ENCODE results near the gene FBXO10.
A peak's percentile ranks its signal among the peaks of the same experiment; 100 is the strongest.

FBXO10 gene

DNA sequence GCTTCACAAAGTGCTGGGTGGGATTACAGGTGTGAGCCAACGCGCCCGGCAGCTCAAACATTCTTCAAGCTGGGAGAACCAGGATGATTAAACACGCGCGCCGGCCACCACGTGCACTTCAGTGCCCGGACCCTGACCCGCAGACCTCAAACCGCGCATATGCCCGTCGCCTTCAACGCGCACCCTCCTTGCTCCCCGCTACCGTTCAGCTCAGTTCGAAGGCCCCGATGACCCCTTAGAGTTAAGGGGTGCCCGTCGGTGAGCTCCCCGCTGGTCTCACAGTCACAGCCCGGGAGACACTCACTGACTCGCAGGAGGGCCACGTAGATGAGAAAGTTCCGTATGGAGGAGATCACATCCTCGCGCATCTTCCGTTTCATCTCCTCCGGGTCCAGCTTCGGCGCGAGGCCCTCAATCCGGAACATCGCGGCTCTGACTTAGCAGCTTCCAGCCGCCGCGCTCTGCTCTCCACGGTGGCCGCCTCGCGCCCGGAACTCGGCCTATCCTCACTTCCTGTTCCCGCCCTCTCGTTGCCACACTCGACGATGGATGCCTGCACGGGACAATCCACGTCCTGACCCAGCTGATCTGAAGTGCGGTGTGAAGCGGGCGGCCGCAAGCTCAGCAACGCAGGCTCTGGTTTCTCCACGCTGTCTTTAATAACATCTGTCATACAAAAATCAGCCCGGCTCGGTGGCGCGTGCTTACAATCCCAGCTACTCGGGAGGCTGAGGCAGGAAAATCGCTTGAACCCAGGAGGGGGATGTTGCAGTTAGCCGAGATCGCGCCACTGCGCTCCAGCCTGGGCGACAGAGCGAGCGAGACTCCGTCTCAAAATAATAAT lies 16.1 kb upstream of the FBXO10 start, which contains the start of gene TOMM5:
Gene TOMM5 (minus strand): TSS at position 490 of the 844 bp plus-strand sequence. CDS start 65 bp downstream, at position 425.
- peak; percentile 96 for DNase-seq

- no peak for DNase-seq
Observed at GRCh38 chr9:37587521-37587920, 11.3 kb upstream of the FBXO10 start.

DNA sequence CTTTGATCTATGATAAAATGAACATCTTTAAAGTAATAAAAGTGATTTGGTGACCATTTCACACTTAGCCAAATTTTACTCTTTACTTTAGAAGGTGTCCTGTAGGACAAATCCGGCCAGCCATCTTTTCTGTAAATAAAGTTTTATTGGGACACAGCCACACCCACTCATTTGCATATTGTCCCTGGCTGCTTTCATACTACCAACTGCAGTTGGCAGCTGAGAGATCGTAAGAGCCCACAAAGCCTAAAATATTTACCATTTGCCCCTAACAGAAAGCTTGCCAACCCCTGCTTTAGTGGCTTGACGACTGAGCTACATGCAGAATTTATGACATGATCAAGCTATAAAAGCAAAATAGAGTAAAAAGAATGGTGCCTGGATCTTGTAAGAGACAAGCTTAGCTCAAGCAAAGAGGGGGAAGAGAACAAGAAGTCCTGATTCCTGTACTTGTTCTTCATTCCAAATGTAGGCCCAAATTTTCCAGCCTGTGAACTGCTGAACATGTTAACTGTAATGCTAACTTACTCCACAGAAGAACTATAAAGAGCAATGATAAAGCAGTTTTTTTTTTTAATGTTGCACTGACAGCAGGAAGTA lies 7.4 kb upstream of the FBXO10 start:
- no peak for DNase-seq

DNA sequence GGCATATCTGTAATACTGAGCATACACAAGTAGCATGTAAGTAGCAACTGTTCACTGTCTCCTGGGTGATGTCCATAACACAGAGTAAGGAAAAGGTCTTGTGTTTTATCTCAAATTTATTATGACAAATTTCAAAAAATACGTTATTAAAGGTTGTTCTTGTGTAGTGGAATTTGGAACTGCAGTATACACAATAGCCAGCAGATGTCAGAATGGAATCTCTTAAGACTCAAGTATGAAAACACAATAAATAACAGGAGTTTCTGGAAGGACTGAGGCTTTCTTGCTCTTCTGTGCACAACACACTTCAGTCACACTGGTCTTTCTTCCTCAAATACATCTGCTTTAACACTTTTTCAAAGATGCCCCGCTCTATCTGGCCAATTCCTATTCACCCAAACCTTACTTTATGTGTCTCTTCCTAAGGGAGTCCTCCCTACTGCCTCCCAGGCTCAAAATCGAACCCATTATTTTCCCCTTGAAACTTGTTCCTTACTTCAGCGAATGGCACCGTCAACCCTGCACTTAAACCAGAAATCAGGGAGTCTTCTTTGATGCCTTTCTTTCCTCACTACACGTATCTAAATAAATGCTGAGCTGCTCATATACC lies 6.5 kb upstream of the FBXO10 start:
- no peak for DNase-seq

- DNase-seq, result no peak
Observed at GRCh38 chr9:37575511-37575914, 667 bp downstream of the FBXO10 start.

- DNase-seq, result no peak
Observed at GRCh38 chr9:37575001-37575400, 1.2 kb downstream of the FBXO10 start.

DNA sequence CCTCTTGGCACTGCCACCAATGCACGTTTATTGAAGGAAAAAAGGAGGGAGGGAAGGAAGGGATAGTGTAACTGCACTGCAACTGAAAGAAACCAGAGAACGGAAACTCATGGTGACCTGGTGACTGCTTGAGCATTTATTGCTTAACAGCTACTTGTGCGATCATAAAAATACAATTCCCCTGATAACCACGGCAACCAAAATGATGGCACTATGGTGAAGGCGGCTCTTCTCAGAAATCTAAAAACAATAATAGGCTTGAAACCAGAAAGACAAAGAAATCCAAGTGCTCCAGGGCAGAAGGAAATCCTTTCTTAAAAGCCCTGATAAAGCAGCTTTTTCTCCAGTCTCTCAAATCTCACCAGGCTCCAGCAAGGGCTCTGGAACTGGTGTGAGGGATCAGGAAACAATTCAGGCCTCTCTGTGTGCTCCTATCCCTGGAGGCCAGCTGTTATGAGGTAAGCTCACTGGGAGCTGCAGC lies 1.9 kb downstream of the FBXO10 start:
- DNase-seq, result no peak

GRCh38 chr9:37571282-37571681 lies 4.9 kb downstream of the FBXO10 start:
- no peak for DNase-seq

DNA sequence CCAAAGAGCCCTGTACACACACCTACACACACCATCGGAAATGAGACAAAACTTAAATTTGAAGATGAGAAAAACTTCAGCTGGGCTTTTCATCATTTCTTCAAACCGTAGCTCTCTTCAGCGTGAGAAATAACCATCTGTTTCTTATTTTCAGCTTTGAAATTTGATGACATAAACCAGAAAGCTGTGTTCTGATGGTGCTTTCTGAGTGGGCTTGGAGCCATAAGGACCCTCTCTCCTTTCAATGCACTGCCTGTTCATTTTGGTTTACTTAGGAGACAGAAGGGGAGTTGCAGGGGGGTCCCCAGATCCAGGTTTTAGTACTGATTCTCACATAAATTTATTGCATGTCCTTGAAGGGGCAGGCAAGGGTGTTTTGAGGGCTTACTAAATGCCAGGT lies 9.5 kb downstream of the FBXO10 start:
- no peak for DNase-seq

- DNase-seq, result no peak
Observed at GRCh38 chr9:37565661-37566618, 10.2 kb downstream of the FBXO10 start.

- no peak for DNase-seq
Observed at GRCh38 chr9:37564916-37565315, 11.3 kb downstream of the FBXO10 start.

GRCh38 chr9:37563806-37564513 lies 12.2 kb downstream of the FBXO10 start:
- no peak for DNase-seq

GRCh38 chr9:37562826-37563225 lies 13.4 kb downstream of the FBXO10 start:
- DNase-seq, result no peak

- no peak for DNase-seq
Observed at GRCh38 chr9:37561682-37562081, 14.5 kb downstream of the FBXO10 start.

DNA sequence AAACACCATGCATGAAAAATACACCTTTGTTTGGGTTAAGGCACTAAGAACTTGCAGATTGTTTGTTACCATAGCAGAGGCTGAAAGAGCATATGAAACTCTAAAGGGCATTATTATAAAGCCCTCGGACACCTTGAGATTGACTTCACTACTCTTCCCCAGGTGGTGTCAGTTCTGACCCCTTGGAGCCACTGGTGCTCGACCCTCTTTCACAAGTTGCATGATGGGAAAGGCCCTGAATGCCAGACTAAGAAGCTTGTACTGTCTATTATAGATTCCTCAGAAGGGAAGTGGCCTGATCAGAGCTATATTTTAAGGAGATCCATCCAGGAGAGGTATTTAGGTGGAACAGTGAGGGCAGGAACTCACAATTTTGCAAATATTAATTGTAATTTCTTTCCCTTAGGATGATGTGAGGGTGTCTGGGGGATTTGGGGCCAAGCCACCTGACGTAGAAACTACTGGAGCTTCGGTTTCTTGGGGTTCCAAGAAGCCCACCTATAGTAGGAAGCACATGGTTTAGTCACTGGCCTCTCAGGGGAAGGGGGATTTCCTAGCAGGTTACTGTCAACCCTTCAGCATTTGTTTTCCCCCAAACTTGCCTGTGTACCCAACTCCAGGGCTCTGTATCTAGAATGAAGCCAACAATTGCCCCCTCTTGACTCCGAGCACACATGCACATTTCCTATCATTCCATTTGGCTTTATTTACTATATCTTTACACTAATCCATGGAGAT lies 16.2 kb downstream of the FBXO10 start:
- DNase-seq, result no peak

- DNase-seq, result no peak
Observed at GRCh38 chr9:37559125-37559524, 17.1 kb downstream of the FBXO10 start.

GRCh38 chr9:37555786-37556185 lies 20.4 kb downstream of the FBXO10 start:
- no peak for DNase-seq

DNA sequence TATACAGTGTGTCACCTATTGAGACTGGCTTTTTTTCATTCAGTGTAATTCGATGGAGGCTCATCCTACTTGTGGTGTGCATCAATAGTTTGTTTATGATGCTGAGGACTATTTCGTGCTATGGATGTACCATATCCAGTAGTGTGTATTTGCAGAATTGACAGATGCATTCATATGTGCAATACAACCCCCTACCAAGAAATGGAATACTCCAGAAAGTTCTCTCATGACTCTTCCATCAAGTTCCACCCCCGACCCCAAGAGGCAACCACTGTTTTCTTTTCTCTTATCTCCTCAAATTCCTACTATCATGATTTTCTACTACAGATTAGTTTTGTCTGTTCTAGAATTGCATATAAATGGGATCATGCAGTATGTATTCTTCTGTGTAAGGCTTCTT lies 21.9 kb downstream of the FBXO10 start:
- DNase-seq, result no peak

DNA sequence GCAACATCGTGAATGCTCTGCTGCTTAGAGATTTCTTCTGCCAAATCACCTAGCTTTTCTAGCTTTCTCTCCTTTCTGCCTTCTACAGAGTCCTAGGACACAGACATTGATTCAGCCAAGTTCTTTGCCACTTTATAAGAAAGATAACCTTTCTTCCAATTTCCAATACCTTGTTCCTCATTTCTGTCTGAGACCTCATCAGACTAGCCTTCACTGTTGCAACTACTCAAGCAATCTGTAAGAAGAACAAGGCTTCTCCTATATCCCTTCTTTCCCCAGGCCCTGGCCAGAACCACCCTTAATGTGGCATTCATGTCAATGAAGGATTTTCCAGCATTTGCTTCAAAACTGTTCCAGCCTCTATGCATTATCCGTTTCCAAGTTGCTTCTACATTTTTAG lies 24.3 kb downstream of the FBXO10 start:
- DNase-seq, result no peak

GRCh38 chr9:37551468-37551867 lies 24.7 kb downstream of the FBXO10 start:
- DNase-seq, result no peak

GRCh38 chr9:37550781-37551180 lies 25.4 kb downstream of the FBXO10 start:
- no peak for DNase-seq

Measured in femur (tissue), 1 donor.